ENCODE data around the gene TNS3.
"Not testable (repeated sequence)": the region's sequence is repeated elsewhere in the genome, so short reads cannot be mapped to it uniquely, and the experiment has no call there.

The TNS3 gene

DNA sequence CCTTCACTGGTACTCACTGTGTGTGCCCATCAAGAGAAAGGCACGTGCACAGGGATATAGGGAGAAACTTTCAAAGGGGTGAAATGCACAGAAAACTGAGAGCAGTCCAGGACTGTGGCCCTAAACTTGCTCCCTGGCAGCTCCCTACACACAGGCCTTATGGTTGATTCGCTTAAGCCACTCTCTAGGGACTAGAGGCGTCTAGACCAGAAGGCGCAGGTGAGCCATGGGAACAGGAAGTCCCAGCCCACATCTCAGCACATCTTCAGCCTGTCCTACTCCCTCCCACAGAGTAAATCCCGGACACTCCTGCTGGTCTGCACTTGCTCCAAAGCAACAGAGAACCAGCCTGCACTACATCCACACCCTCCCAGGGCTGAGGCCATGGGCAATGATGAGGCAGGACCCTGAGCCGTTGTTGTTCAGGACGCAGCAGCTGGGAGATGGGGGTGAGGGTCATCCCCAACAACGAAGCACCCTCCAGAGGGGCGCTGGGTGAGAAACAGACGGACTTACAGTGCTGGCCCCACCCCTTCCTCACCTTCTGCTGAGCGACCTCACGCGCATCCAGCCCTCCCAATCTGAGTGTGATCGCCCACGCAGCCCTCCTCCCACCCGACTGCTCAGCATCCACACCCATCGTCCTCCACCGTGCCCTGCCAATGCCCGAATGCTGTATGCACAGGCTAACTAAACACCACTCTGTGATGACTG is 109.3 kb downstream of the TNS3 start:
- no peak for DNase-seq (ENCODE audit: low read depth in 2 of 2)

- no peak for DNase-seq (ENCODE audit: low read depth in 2 of 2)
These were observed 110.1 kb downstream of the TNS3 start for GRCh38 chr7:47471831-47472230.

DNA sequence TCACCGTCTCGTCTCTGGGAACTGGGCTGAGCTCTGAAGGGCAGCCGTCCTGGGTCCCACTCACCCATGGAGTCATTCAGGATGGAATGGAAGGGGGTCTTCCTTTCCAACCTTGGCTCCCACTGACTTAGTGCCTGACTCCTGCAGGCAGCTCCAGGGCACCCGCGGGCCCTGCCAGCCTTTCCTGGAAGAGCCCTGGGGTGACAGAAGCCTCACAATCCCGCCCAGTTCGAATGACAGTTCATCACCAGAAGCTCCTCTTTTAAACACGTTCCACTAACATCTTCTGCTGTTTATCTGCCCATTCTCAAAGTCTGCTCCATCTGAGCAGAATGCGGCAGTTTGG is 110.6 kb downstream of the TNS3 start:
- no peak for DNase-seq (ENCODE audit: low read depth in 2 of 2)

- no peak for DNase-seq (ENCODE audit: low read depth in 2 of 2)
These were observed 111.1 kb downstream of the TNS3 start for GRCh38 chr7:47470567-47471357.

DNA sequence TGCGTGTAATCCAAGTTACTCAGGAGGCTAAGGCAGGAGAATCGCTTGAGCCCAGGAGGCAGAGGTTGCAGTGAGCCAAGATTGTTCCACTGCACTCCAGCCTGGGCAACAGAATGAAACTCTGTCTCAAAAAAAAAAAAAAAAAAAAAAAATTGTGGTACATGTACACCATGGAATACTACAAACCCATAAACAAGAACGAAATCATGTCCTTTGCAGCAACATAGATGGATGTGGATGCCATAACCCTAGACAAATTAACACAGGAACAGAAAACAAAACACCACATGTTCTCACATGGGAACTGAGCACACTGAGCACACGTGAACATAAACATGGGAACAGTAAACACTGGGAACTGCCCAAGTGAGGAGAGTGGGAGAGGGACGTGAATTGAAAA is 112.1 kb downstream of the TNS3 start:
- not testable (repeated sequence) for DNase-seq (ENCODE audit: low read depth in 2 of 2)

GRCh38 chr7:47466832-47467231 is 115.1 kb downstream of the TNS3 start:
- no peak for DNase-seq (ENCODE audit: low read depth in 2 of 2)

DNA sequence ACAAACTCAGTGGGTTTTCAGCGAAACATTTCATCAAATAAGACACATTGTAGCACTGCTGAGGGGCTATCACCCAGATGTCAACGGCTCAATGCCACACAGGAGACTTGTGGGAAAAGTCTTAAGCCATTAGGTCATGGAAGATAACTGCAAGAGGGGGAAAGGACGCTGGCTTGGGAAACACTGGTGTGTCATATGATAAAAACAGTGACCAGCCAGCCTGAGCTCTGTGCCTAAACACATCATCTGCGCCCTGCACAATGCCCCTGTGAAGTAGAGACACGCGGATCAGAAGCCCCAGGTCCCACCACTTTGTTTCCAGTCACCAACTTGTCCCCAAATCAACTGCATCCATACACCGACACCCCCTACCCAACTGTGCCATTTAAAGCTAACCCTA is 116.7 kb downstream of the TNS3 start:
- no peak for DNase-seq (ENCODE audit: low read depth in 2 of 2)

DNA sequence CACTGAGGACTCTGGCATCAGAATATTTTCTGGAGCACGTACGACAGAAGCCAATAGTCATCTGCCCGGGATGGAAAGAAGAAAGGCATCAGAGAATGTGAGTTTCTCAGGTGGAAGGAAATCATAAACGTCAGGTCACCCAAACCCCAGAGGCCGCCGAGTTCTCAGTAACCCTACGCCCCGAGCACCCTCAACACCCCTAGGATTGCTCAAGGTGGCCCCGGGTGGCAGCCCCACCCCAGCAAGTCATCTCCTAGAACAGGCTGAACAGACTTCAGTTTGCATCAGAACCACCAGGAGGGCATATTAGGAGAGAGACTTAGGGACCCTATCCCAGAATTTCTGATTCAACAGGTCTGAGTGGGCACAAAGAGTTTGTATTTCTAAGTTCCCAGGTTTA is 117.6 kb downstream of the TNS3 start:
- DNase-seq (ENCODE audit: low read depth in 2 of 2): no peak

DNA sequence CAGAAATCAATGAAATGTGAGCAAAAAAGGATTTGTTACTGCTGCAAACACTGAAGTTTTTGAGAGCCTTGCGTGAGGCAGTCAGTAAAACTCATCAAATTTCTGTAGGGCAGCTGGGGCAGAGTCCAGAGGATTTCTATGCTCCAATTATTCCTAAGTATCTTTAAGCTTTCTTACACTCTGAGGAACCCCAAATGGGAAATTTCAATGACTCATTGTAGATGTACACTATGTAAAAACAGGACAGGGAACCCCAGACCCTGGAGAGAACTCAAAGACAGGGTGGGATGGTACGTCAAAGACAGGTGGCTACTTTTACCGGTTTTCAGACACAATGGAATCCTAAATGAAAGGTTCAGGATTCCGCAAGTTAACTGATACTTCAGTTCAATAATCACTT is 120.2 kb downstream of the TNS3 start:
- DNase-seq (ENCODE audit: low read depth in 2 of 2): no peak

DNA sequence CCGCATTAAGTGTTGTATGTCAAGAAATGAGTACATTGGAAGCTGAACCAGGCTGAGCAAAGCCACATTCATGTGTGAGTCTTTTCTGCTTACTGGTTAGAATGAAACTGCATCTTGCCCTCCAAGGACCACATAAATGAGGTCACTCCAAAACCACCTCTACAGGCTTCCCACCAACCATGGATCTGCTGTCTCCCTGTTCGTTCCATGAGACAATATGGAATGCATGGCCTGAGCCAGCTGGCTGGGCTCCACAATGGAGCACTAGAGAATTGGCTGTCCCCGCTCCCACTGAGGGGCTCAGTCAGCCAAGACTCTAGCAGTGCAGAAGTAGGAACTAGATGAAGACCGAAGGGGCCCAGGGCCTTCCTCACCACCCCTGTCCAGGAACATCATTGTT is 120.8 kb downstream of the TNS3 start:
- DNase-seq (ENCODE audit: low read depth in 2 of 2): no peak

GRCh38 chr7:47460251-47460989 is 121.5 kb downstream of the TNS3 start:
- no peak for DNase-seq (ENCODE audit: low read depth in 2 of 2)

DNA sequence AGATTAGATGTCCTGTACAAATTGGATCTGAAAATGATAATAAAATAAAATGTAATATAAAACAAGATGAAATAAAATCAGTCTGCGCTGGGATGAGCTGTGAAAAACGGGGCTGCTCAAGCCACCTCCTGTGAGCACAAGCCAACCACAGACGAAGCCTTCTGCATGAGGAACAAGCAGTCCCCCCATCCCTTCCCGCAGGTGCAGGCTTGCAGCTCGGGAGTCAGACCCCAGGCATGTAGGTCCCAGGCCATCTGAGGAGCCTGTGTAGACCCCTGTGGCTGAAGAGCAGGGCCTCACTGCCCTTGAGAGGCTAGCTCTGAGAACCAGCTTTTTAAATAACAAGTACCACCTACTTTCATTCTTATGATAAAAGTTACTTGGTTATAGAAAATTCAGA is 123.4 kb downstream of the TNS3 start:
- no peak for DNase-seq (ENCODE audit: low read depth in 2 of 2)

- DNase-seq (ENCODE audit: low read depth in 2 of 2): no peak
These were observed 123.9 kb downstream of the TNS3 start for GRCh38 chr7:47458057-47458456.

DNA sequence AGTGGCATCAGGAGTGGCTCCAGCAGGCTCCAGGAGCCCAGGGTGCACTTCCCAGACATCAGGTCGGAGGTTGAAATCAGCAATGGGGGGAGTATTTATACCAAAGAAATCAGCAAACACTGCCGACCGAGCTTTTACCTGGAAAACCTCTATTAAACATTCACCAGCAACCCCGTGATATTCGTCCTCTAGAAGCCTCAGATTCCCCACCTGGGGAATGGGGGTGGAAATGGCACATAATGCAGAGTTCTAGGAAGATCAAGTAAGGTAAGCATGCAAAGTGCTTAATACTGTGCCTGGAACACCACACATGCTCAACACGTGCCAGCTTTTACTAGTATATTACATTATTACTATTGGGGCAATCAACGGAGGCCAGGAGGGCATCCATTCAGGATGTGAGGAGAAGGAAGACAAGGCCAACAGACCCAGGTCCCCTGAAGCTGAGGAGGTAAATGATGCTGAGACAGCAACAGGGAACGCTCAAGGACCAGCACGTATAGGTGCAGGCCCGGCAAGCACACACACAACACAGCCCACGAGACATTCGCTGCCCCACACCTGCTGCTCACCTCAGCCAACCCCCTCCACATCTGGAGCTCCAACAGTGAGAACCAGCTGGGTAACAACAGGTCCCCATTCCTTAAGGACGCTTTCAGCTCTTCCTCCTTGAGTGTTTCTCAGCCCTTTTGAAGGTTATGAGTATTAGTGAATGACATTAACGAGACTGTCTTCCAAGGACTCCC is 125.5 kb downstream of the TNS3 start:
- no peak for DNase-seq (ENCODE audit: low read depth in 2 of 2)

DNA sequence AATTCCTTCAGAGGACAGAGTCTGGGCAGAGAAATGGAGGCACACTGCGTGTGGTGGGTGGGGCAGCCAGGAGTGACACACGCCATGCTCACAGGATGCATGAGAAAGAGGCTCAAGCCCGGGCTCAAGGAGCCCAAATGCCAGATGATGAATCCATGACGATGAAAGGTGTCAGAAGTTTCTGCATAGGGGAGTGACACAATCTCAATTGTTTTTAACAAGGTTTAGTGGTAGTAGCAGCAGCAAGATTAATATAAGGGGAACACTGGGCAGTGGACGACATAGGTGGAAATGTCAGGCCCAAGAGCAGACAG is 126.1 kb downstream of the TNS3 start:
- DNase-seq (ENCODE audit: low read depth in 2 of 2): no peak

DNA sequence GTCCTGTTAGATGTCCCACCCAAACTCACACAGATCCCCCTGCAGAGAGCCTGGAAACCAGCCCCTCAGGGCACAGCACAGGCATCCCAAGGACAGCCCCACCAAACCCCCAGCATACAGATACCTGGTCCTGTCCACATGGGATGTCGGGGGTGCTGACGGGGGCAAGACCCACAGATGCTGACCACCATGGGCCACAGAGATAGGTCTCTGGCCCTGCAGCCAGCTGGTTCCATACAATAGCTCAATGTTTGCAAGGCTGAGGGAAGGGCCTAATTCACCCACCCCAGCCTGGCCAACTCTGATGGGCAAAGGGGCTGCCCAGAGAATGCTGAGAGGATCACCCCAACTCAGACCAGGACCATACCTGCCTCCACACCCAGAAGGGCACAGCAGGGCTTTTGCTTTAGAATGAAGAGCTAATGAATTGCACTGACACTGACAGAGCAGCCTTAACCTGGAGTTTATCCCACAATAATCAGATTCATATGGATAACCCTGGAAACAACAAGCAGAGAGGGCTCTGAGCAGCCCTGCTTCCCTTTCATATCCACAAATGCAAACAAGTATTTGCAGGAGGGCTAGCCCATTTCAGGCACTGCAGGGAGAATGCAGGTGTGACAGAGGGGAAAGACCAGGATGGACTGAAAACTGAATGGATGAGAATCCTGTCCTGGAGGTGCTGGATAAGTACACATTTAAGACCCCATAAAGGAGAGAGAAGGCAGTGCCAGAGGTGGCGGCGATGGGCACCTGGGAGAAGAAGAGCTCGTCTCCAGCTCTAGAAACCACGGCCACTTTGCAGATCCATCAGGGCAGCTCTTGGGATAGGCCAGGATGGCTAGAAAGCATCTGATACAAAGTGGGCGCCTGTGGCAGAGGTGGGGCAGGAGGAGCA is 126.7 kb downstream of the TNS3 start:
- DNase-seq (ENCODE audit: low read depth in 2 of 2): no peak

DNA sequence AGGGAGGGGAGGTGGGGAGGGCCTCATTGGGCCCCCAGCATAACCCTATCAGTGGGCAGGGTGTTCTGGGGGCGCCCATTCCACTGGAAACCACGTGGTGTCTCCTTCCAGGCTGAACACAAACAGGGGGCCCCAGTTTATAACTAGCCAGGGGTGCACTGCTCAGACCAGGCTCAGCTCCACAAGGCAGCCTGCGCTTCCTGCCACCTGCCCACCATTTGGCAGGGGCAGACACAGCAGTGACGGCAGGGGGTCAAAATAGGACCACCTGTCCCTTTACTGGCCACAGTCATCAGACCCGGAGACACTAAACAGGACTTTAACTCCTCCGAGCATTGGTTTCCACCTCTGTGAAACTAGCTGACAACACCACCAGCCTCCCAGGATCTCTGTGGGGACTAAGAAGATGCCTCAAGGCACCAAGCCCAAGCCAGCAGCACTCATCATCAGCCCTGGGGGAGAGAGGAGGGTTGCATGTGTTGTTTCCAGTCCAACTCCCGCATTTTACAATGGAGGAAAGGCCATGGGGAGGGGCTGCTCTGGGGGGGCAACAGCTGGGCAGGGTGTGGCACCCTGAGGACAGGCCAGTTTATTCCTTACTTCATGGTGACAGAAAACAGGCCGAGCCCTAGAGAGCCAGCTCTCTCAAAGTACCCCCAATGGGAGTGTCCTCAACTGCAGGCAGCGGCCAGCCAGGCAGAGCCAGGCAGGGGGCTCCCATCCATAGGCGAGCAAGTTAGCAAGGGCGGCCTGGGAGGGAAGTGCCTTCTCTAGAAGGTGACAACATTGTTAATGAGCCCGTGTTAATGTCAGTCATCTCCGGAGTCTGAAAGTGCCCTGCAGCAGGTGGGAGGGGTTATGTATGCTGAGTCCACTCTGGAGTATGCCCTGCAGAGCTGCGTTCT is 127.6 kb downstream of the TNS3 start:
- no peak for DNase-seq (ENCODE audit: low read depth in 2 of 2)

- no peak for DNase-seq (ENCODE audit: low read depth in 2 of 2)
These were observed 128.5 kb downstream of the TNS3 start for GRCh38 chr7:47453093-47454061.

GRCh38 chr7:47452715-47453092 is 129.2 kb downstream of the TNS3 start:
- no peak for DNase-seq (ENCODE audit: low read depth in 2 of 2)
